HG02981 (cell line): Measurements from ENCODE around the gene MDN1.
"Not testable (repeated sequence)": the region's sequence is repeated elsewhere in the genome, so short reads cannot be mapped to it uniquely, and the experiment has no call there.

Experiments used
- ATAC-seq: cut with Tn5 transposase; IDR thresholded peaks from one replicate; pipeline ENCODE4 v1.9.1; 2021; ENCODE audit warnings: mild to moderate bottlenecking, moderate library complexity; ENCODE audit not compliant: unreplicated experiment

The MDN1 gene

GRCh38 chr6:89661559-89661958 lies 158.0 kb downstream of the MDN1 start:
- no peak for ATAC-seq

- ATAC-seq = no peak
These were observed 158.6 kb downstream of the MDN1 start for GRCh38 chr6:89660981-89661380.

DNA sequence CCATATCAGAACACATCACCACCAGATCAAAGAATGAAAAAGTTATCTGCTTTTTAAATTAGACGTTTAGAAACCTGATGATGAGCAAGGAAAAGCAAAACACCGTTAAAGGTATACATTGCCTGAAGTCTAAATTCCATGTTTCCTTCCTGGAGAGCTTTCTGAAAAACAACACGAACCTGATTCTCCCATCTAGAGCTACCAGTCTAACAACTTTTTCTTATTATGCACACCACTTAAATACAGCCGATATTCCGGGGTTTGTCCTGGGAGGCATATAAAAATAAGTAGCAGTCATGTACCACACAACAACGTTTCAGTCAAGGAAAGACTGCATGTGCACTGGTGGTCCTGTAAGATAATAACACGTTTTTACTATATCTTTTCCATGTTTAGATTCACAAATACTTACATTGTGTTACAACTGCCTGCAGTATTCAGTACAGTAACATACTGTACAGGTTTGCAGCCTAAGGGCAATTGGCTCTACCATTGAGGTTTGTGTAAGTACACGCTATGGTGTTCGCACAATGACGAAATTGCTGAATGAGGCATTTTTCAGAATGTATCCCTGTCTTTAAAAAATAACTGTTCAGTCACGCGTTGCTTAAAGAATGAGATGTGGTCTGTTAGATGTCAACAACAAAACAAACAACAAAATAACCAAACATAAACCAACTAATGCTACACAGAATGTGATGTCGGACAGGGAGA lies 162.0 kb downstream of the MDN1 start:
- no peak for ATAC-seq

- no peak for ATAC-seq
These were observed 164.5 kb downstream of the MDN1 start for GRCh38 chr6:89655122-89655521.

DNA sequence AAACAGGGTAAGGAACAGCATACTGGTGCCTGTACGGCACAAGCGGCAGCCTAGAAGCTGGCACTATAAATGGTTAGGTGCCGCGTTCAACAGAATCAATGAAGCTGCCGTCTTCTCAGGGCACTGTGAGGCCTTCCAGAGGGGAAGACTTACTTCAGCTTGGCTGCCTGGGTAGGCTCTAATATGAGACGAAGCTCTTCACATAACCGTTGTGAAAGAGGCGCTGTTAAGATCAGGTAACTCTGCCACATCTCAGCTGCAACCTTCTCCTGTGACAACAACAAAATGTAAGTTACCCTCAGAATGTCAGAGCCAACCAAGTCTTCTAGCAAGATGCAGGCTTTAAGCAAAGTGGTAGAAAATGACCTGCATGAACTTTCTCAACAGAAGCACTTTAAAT lies 169.0 kb downstream of the MDN1 start:
- ATAC-seq = no peak

DNA sequence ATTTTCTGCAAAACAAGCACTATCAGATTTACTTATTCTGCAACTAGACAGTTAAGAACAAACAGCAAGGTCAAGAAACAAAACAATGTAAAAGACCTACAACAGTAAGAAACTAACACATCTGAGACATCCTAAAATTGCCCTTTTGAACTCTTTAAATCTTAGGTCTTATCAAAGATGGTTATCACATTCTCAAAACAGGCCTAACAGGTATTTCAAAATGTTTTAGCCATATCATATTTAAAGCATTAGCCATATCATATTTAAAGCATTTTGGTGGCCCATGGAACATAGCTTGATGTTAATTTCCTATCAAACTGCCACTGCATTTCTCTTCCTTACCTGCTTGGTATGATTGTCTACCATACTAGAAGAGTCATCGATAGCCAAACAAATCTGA lies 169.9 kb downstream of the MDN1 start:
- ATAC-seq = no peak

GRCh38 chr6:89644864-89645263 lies 174.7 kb downstream of the MDN1 start:
- ATAC-seq = no peak

DNA sequence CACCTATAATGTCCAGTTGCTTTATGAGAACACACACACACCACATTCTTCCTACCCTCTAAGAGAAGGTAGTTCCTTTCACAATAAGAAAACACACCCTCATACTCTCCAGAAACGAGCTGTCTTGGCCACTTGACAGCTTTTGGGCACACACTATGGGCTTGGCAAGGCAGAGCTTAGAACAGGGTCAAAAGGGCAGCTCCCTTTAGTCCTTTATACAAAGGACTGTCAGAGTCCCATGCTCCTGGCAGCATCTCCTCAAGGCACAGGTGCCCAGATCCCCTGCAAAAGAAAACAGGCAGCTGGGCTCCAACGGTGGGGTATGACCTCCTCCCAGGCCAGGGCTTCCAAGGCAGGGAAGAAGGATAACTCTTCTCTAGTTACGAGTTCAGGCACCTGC lies 176.2 kb downstream of the MDN1 start:
- no peak for ATAC-seq

- no peak for ATAC-seq
These were observed 176.6 kb downstream of the MDN1 start for GRCh38 chr6:89642956-89643355.

DNA sequence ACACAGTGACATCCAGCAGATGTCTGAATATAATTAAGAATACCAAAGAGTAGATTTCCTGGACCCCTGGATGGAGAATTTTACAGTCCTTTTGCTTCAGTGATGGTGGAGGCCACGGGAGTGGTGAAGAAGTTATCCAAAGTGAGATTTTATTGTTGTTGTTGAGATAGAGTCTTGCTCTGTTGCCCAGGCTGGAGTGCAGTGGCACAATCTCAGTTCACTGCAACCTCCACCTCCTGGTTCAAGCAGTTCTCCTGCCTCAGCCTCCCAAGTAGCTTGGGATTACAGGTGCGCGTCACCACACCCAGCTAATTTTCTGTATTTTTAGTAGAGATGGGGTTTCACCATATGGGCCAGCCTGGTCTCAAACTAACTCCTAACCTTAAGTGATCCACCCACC lies 178.0 kb downstream of the MDN1 start:
- ATAC-seq = not testable (repeated sequence)

DNA sequence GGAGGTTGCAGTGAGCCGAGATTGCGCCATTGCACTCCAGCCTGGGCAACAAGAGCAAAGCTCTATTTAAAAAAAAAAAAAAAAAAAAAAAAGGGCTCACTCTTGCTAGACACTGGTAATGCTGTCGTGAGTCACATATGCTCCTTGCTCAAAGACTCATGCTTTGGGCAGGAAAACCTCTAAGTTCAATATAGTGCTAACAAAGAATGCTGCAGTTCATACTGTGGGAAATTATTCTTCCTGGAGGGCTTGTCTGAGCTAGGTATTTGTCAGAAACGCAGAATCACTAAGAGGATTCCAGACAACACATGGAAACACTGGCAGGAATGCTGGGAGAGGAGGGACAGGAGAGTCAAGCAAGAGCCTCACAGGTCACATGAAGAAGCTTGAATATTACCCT lies 178.8 kb downstream of the MDN1 start:
- no peak for ATAC-seq

GRCh38 chr6:89638320-89639195 lies 181.0 kb downstream of the MDN1 start, which contains the start of gene LYRM2:
Gene LYRM2 (minus strand): TSS chr6:89638747. CDS start chr6:89638716, 31 bp downstream.
- peak; percentile 98 for ATAC-seq

- no peak for ATAC-seq
These were observed 181.7 kb downstream of the MDN1 start for GRCh38 chr6:89637960-89638319.

- not testable (repeated sequence) for ATAC-seq
These were observed 183.2 kb downstream of the MDN1 start for GRCh38 chr6:89636412-89636811.

DNA sequence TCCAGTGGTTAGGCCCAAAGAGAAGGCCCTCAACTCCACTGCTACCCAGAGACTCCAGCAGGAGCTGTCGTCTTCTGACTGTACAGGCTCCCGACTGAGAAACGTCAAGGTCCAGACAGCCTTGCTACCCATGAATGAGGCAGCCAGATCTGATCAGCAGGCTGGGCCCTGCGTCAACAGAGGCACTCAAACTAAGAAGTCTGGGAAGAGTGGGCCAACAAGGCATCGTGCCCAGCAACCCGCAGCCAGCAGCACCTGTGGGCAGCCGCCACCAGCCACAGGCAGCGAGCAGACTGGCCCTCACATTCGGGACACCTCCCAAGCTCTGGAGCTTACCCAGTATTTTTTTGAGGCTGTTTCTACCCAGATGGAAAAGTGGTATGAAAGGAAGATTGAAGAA lies 189.1 kb downstream of the MDN1 start:
- ATAC-seq = no peak

- ATAC-seq = no peak
These were observed 195.8 kb downstream of the MDN1 start for GRCh38 chr6:89623749-89624148.

- no peak for ATAC-seq
These were observed 200.0 kb downstream of the MDN1 start for GRCh38 chr6:89619567-89619966.

- no peak for ATAC-seq
These were observed 201.6 kb downstream of the MDN1 start for GRCh38 chr6:89618026-89618425.

GRCh38 chr6:89616531-89616930 lies 203.1 kb downstream of the MDN1 start:
- ATAC-seq = no peak

- ATAC-seq = no peak
These were observed 203.7 kb downstream of the MDN1 start for GRCh38 chr6:89615882-89616281.

- no peak for ATAC-seq
These were observed 205.8 kb downstream of the MDN1 start for GRCh38 chr6:89613790-89614189.

- no peak for ATAC-seq
These were observed 207.5 kb downstream of the MDN1 start for GRCh38 chr6:89612121-89612520.
